ENCODE results near the gene NRCAM.

Gene NRCAM

DNA sequence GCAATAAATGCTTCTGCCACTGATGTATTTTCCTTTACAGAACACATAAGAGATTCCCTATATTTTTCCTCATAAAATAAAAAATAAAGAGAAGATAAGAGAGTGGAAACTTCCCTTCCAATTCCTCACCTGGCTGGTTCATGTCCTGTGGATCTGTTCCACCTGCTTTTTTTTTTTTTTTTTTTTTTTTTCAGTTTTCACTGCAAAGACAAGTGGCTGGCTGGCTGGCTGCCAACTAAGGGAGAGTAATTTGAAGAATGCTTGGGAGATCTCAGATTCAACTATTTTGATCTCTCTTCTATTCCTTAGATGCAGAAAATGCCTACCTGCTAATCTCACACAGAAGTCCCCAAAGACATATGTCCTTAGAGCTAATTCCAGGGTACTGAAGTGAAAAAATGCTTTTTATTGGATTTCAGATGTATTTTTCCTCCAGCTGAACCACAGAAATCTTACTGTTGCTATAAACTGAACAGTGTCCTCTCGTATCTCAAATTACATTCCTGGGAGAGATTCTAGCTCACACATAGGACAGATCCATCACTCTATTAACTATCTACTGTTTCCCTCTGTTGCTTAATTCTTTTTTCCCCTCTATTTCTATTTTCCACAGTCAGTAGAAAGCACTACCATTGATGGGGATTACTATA lies 120.8 kb downstream of the NRCAM start:
- DNase-seq = no peak

GRCh38 chr7:108332937-108333336 lies 123.3 kb downstream of the NRCAM start:
- no peak for DNase-seq

DNA sequence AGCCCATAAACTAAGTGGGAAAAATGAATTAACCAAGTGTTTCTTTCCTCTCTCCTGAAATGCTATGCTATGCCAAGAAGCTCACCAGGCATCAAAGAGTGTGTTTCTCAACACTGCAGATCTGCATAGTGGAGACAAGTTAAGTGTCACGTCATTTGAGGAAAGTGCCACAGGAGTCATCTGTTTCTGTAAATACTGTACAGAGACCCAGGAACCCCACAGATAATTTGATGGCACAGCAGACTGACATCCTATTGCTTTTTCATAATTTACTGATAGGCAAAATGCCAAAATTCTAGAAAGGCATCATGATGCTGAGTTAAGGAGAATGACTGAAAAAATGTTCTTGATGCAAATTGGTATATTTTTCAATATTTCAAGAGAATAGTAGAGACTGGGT lies 124.3 kb downstream of the NRCAM start:
- no peak for DNase-seq

DNA sequence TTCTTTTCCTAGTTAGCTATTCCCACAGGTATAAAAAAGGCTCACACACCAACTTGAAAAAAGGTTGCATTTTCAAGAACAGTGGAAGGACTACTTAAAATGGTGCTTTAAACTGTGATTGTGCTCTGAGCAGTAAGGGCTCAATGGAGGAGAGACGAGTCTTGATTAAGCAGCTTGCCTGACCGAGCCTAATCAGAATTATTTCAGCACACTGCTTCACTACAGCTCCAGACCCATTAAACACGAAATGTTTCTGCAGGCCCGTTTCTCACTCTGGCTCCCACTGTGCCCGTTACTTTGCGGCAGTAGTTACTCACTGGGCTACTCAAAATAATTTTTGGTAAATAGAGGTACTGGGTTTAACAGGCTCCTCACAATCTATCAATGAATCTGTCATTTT lies 126.0 kb downstream of the NRCAM start:
- no peak for DNase-seq

DNA sequence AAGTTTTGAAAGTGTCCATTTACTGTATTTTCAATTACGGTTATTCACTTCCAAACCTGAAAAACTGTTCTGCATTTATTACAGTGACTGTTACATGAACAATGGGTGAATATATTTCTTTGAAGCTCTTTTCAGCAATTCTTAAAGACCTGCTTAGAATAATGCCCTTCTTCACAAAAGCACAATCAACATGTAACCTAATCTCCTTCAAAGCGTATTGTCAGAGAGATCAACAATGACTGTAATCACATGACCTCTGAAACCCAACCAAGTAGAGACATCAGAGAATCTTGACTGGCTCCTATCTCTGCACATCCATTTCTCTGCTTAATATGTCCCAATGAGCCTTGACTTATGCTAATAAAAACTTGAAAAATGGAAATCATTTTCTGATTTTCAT lies 126.7 kb downstream of the NRCAM start:
- no peak for DNase-seq

DNA sequence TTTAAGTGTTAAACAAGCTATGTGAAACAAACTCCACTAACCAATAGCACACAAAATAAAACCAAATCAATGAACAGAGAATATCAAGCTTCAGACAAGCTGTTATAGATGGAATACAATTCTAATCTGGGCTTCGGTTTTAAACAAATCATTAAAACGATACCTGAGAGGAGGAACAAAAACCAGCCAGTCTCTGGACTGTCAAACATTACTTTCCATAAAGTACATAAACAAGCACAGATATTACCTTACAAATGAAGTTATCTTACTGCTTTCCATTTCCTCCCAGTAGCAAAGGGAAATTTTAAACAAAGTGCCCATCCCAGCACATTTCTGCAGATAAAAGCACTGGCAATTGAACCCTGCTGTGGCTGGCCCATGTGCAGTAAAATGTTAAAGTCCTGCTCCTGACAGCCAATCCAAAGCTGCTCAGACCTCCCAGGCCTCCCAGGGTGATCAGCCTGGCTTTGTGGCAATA lies 128.0 kb downstream of the NRCAM start:
- no peak for DNase-seq

- no peak for DNase-seq
These were observed 128.9 kb downstream of the NRCAM start for GRCh38 chr7:108327353-108327752.

GRCh38 chr7:108326938-108327337 lies 129.3 kb downstream of the NRCAM start:
- DNase-seq = no peak

GRCh38 chr7:108324053-108325038 lies 131.9 kb downstream of the NRCAM start:
- DNase-seq = no peak

DNA sequence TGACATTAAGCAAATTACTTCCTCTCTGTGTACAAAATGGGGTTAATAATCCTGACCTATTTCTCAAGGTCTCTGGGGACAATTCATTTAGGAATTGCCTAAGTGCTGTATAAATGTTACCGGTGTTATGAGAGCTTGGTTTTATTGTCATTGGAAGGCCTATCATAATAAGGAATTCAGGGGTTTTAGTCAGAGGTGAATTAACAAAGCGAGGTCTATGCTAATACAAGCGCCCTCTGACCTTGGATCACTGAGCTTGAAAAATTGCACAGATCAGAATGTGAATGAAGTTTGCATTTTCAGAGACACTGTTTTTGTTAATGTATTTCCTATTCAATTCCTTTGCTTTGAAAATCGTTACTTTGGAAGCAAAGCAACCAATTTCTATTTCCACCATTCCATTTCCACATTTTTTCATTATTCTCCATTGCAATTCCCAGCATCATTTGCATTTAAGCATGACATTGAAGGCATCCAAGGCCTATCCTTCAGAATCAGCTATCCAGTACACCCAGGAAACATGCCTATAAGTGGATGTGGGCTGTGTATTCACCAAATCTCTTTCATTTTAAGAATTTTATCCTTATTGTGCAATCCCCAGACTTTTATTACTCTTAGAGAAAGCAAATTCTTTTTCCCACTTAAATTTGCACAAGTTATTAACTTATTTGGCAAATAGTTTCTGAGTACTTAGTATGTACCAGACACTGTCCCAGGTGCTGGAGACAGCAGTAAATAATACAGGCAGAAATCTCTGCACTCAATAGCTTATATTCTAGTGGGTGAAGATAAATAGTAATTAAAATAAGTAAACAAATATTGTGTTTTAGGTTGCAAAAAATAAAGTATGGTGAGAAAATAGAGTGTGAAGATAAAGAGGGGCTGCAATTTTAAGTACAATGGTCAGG lies 133.1 kb downstream of the NRCAM start:
- DNase-seq = no peak

GRCh38 chr7:108322046-108322445 lies 134.2 kb downstream of the NRCAM start:
- DNase-seq = no peak

DNA sequence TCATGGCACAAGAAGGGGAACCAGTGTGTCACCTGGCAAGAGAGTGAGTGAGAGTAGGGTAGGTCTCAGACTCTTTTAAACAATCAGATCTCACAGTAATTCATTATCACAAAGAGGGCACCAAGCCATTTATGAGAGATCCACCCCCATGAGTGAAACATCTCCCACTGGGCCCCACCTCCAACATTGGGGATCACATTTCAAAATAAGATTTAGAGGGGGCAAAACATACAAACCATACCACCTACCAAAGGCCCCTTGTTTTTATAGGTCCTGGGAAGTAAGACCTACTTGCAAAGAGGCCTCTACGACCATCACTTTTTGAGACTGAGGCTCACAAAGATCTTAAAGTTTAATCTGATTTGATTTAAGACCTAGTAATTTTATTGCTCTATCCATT lies 134.9 kb downstream of the NRCAM start:
- DNase-seq = no peak

DNA sequence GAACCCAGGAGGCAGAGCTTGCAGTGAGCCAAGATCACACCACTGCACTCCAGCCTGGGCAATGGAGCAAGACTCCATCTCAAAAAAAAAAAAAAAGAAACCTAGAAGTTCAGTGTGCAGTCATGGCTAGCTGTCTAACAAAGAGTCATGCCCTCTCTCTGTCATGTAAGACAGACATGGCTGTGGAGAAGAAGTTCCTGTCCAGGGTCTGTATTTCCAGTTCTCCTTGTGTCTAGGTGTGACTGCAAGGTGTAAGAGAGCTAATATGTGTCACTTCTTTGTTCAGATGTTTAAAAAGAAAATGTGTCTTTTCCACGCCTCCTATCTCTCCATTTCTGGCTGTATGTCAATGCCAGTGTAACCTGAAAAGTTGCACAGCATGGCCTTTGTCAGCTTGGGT lies 139.5 kb downstream of the NRCAM start:
- DNase-seq = no peak

DNA sequence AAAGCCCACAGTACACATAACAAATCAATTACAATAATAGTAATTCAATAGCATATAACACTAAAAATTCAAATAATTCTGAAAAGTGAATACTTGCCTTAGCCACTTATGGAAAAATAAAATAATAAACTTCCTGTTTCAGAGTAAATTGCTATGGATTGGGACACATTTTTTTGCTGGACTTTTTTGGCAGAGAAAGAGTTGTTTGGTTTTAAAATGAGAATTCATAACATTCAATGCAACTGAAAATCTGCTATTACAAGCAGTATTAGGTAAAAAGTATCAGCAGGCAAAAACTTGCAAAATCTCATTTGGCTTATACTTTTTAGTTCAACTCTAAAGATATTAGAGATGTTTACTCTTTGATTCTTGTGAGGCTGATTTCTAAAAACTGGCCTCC lies 141.7 kb downstream of the NRCAM start:
- DNase-seq = no peak

DNA sequence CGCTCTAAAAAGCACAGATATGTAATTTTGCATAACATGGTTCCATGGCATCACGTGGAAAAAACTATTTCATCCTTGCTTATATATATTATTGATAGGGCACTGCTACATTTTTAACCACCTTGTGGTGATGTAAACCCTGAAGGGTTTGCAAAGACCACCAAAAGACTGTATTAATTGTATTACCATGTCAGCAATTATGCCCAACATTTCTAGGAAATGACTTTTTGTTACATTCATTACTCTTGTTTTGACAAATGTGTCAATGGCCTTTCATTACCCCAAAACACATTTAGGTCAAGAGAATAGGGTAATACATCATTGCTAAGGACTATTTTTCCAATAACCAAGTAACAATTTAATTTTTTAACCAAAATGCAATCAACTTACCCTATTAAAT lies 142.2 kb downstream of the NRCAM start:
- no peak for DNase-seq

DNA sequence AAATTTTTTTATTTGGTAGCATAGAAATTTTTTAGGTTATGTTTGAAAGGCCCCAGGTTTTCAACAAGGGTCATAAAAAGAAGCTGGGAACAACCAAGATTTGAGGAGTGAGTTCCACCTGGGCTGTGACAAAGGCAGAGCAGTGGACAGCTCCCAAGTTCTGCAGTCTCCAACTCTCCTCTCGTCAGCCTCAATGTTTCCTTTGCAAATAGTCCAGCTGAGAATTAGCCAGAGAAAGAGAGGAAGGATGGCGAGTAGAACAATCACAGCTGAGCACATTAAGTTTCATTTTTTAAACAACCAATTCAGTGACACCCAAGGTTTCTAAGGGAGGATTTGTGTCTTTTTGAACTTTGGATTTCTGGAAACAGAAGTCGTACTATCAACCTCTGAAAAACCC lies 143.2 kb downstream of the NRCAM start:
- no peak for DNase-seq

- DNase-seq = no peak
These were observed 144.6 kb downstream of the NRCAM start for GRCh38 chr7:108311446-108312168.

GRCh38 chr7:108310351-108310750 lies 145.9 kb downstream of the NRCAM start:
- DNase-seq = no peak

DNA sequence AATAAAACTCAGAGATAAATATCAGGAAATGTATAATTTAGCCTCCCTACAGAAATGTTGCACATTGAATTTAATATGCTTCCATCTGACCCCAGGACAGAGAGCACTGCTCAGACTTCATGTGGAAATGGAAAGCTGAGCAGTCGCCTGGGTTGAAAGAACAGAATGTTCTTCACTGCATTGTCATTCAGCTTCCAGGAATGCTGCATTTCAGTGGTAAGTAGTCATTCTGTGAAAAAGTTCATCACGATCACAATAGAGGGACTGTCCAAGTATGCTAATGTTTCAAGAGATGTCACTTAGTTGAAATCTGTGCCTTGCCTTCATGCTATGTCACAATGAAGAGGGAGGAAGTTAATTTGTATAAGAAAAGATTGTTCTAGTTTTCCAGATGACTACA lies 147.3 kb downstream of the NRCAM start:
- no peak for DNase-seq

DNA sequence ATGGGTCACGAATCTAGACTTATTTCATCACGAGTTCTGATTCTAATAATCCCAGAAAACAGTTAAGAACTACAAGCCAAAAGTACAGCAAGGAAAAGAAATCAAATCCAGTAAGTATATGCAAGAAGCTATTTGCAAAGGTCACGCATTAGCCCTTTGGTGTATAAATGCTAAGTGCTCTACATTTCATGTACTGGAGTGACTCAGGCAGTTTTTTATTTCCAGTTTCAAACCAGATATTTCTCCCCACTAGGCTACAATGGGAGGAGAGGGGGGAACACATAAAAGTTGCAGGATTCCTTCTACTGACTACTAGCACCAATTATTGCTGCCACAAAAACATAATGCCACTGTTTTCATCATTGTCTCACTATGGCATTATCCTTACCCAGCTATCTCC lies 148.0 kb downstream of the NRCAM start:
- DNase-seq = no peak

GRCh38 chr7:108307595-108307994 lies 148.6 kb downstream of the NRCAM start:
- DNase-seq = no peak

DNA sequence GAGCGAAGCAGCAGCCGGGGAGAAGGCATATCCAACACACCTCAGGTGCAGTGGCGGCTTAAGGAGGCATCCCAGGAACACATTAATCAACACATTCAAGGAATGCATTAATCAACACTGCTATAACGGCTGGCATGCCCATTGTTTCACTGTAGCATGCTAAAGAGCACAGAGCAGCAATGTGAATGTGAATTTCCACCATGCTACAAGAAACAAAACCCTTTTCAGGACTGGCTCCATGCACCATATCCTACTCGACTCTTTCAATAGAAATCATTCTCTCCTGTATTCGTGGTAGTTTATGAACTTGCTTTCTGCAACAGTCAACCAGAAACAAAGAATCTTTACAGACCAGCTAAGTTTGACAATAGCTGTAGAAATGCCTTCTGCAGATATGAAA lies 149.0 kb downstream of the NRCAM start:
- no peak for DNase-seq

All from stimulated activated naive CD4-positive, alpha-beta T cell treated with Interleukin-2 at 50 U/mL for 16 hours (primary cell).